NOMO-1 treated with dmso at 0.1 percent for 144 hours (cell line): ENCODE results near the gene CDH4.
A peak's percentile ranks its signal among the peaks of the same experiment; 100 is the strongest.

Source experiments
- DNase-seq: peaks from one replicate; lab custom pipeline; 2025; ENCODE audit not compliant: unreplicated experiment; lab: John Stamatoyannopoulos, UW

The CDH4 gene

DNA sequence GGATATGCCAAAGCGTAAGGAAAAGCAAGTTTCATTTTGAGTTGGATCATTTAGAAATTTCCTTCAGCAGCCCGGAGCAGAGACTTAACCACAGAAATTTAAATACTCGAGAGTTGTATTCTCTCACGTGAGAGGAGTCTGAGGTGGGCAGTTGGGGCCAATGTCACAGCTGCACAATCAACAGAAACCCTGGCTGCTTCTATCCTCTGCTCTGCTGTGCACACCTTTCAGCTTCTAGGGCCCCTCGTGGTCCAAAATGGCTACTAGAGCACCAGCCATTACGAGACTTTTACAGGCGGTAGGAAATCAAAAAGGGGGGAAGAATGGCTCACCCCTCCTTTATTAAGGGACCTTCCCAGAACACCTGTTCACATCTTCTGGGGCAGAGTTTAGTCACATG is 659.8 kb downstream of the CDH4 start:
- DNase-seq = no peak

DNA sequence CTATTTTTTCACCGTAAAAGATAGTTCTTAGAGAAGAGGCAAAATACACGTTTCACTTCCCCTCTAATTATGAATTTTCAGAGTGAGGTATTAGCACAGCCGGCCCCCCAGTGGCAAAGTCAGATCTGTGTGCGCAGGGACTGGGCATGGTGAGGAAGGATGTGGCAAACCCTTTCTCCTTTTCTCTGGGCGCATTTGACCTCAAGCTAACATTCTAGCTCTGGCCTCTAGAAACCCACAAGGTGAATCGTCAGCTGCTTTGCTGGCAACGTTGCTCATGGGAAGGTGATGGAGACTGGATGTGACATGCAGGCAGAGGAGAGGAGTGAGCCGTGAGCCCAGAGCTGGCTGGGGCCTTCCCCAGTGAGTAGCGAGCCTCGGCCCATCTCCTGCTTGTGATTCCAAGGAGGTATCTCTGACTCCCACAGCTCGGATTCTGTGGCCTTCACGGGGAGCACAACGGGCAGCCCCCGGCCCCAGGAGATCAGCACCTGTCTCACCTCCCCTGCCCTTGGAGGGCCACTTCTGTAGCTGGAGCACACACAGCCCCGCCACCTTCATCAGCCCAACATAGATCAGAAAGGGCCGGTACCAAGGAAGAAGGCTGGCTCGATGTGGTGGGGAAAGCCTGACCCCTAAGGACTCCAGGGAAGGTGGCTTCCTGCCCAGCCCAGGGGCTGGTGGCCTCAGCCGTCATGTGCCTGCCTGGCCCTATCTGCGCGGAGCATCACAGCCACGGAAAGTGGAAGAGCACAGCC is 660.8 kb downstream of the CDH4 start:
- DNase-seq = peak; percentile 77

DNA sequence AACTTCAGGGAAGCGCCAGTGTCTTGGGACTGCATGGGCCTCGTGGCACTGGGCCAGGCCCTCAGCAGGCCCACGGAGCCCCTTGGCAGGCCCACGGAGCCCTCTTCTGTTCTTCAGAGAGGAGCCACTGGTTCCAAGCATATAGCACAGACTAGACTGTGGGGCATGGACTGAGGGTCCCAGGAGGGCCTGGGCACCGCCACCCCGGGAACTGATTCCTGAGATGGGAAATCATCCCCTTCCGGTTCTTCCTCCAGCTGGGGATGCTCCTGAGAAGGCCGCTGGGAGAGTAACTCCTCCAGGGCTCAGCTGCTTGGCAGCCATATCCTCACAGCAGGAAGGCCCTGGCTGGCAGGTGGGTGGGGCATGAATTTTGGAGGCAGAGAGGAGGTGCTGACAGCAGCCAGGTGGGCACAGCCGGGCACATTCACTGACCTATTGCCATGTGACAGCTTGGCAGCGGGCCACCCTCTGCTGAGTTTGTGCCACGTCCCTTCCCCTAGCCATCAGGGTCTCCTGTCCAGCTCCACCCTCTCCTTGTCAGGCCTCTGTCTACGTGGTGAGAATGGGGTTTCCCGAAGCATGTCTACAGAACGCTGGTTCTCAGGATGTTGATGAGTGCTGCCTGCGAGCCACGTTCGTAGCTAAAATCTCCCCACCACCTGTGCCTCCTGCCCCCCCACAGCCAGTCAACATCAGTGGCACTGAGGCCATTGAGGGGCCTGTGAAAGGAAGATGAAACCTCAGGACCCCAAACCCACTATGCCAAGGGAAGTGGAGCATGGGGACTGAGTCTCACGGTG is 661.6 kb downstream of the CDH4 start:
- no peak for DNase-seq

DNA sequence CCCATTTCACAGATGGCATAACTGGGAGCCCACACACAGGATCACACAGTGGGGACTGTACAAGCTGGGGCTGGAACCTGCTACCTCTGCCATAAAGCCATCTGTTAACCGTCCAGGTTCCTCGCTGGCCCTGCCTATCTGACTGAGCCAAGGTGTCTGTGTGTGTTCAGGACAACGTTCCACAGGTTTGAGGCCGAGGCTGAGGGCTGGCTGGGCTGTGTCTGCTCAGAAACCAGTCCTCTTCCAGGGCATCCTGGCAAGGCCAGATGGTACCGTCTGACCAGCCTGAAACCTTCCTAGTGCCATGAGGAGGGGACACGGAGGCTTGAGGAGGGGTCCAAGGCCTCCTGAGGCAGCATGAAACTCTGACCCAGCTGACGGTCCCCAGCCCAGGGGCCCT is 663.0 kb downstream of the CDH4 start:
- DNase-seq = no peak

DNA sequence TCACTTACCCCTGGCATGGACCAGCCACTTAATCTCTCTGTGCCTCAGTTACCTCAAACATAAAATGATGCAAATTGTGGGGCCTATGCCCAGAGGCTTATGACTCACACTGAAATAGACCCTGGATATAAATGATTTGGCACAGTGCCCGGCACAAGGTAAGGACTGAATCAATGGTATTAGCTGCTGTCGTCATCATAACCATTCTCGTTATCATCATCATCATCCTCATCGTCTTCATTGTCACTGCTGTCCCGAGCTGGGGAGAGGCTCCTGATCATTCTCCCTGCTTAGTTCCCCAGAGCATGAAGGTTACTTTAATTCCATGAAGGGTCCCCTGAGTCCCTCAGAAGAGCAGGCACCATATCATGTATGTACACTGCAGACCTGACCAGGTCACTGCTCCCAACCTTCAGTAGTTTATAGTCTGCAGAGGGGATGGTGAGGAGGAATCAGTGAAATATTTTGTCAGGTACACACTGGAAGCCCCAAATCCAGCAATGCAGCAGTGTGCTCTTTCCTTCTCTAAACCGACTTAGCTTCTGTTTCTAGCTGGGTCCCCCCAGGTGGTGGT is 664.3 kb downstream of the CDH4 start:
- DNase-seq = no peak

DNA sequence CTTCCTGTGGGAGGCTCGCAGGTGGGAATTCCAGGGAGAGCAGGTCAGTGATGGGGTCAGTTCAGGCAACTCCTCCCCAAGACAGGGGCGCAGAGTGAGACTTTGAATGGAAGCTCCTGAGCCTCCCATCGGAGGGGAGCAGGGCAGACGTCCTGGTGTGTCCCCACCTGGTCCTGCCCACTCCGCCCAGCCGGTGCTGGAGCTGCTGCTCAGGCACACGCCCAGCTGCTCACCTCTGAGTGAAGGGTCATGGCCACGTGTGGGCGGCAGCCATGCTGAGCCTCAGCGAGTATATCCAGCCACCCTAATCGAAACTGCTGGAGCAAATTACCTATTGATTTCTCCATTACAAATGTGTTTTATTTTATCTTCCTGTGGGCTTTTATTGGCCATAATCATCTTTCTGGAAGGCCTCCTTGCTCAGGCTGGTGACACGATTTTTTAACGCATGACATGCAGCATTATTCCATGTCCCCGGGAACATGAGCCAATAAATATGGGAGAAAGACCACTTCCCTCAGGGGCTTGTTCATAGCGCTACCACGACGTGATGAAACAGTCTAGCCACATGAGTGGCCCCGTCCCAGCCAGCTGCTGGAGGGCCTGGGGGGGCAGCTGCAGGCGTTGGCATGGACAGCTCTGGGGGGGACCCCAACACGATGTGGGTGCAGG is 665.5 kb downstream of the CDH4 start:
- DNase-seq = no peak

DNA sequence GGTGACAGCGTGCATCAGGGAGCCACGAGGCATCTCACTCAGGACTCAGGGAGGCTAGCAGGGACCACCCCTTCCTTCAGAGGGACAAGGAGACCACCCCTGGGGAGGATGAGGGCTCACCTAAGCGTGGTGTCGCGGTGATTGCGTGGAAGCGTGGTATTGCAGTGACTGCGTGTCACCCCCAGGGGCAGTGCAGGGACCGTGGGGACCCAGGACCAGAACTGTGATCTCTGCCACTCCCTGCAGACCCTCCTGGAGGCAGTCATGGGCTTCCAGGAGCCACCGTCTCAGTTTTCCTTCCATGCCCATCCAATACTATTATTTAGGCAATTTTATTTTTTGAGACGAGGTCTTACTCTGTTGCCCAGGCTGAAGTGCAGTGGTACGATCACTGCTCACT is 666.5 kb downstream of the CDH4 start:
- no peak for DNase-seq

DNA sequence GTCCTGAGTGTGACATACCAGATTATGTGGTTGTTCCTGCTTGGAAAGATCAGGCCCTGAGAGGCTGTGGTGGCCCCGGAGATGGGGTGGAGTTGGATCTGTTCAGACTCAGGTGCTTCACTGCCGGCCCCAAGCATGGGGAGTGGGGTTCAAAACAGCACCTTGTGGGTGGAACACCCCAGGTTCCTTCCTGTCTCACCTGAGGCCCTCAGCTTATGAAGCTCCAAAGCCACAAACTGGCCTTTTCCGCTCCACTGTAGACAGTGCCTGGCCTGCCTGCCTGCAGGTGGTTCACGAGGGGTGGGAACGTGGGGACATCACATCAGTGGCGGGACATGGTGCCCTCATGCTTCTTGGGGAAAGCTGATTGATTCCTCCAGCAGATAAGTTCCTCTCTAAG is 667.2 kb downstream of the CDH4 start:
- no peak for DNase-seq

DNA sequence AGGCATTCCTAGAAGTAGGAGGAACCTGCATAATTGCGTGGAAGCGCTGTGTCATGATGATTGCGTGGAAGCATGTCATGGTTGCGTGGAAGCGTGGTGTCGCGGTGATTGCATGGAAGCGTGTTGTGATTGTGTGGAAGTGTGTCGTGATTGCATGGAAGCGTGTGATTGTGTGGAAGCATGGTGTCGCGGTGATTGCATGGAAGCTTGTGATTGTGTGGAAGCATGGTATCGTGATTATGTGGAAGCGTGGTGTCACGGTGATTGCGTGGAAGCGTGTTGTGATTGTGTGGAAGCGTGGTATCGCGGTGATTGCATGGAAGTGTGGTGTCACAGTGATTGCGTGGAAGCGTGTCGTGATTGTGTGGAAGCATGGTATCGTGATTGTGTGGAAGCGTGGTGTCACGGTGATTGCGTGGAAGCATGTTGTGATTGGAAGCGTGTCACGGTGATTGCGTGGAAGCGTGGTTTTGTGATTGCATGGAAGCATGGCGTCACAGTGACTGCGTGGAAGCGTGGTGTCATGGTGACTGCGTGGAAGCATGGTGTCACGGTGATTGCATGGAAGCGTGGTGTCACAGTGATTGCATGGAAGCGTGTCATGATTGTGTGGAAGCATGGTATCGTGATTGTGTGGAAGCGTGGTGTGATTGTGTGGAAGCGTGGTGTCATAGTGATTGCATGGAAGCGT is 667.8 kb downstream of the CDH4 start:
- DNase-seq = no peak

DNA sequence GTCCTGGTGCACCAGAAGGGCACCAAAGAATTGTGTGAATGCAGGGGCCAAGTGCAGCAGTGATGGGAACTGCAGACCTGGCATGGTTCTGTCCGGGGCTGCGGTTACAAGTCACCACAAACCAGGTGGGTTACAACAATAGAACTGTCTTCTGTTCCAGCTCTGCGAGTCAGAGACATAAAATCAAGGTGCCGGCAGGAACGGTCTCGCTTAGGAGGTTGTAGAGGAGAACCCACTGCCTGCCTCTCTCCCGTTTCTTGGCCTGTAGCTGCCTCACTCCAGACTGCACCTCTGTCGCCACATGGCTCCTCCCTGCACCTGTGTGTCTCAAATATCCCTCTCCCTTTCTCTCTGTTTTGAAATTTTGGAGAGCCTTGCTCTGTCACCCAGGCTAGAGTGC is 670.4 kb downstream of the CDH4 start:
- DNase-seq = no peak

DNA sequence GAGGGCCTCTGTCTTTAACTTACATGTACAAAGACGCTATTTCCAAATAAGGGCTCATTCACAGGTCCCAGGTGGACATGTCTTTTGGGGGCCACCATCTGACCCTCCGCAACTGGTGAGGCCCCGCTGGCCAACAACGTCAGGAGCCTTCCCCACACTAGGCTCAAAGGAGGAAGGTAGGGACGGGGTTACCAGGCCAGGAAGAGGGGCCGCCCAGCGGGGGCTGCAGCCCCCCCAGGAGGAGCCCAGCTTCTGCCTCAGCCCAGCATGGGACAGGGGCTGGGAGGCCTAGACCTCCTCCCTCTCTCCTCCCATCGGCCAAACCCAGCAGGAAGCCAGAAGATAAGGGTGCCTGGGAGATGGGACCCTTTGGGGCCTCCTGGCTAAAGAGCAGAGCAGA is 670.9 kb downstream of the CDH4 start:
- no peak for DNase-seq

DNA sequence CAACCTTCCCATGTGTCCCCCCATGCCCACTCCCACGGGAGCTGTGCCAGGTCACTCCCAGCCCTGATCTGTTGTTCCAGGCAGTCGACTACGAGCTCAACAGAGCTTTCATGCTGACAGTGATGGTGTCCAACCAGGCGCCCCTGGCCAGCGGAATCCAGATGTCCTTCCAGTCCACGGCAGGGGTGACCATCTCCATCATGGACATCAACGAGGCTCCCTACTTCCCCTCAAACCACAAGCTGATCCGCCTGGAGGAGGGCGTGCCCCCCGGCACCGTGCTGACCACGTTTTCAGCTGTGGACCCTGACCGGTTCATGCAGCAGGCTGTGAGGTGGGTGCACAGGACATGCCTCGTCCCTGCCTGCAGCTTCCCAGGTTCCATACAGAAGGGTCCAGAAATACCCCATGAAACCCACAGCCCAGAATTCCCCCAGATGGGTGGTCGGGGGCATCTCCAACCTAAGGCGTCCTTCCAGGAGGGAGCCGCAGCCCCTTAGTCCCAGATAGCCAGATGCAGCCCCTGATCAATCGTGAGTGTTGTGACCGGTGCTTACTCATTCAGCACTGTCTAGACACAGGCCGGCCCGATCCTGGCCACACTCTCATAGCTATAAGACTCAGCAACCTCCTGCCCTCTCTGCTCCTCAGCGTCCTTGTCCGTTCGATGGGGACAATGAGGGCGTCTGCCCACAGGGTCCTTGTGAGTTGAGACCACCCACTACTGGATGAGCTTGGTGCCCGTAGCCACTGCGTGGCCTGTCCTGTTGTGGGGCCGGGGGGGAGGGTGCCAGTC is 671.5 kb downstream of the CDH4 start:
- DNase-seq = no peak

DNA sequence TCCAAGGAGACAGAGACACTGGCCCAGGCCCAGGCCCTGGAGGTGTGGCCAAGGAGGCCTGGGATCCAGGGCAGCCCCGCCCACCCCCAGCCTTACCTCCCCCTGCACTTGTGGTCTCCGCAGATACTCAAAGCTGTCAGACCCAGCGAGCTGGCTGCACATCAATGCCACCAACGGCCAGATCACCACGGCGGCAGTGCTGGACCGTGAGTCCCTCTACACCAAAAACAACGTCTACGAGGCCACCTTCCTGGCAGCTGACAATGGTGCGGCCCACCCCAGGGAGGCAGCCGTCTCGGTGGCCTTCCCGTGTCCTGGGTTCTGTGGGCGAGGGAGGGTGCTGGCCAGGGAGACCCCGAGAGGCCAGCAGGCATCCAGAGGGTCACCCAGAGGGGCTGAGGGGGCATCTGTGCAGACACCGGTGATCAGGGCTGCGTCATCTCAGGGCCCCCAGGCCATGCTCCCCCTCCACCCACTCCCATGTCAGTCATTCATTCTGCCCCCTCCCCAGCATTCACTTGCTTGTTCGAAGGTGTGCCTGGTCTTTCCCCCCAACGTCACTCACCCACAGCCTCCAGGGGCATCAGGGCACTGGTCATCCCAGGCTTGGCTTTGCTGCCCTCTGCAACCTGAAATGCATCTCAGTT is 672.3 kb downstream of the CDH4 start:
- no peak for DNase-seq

DNA sequence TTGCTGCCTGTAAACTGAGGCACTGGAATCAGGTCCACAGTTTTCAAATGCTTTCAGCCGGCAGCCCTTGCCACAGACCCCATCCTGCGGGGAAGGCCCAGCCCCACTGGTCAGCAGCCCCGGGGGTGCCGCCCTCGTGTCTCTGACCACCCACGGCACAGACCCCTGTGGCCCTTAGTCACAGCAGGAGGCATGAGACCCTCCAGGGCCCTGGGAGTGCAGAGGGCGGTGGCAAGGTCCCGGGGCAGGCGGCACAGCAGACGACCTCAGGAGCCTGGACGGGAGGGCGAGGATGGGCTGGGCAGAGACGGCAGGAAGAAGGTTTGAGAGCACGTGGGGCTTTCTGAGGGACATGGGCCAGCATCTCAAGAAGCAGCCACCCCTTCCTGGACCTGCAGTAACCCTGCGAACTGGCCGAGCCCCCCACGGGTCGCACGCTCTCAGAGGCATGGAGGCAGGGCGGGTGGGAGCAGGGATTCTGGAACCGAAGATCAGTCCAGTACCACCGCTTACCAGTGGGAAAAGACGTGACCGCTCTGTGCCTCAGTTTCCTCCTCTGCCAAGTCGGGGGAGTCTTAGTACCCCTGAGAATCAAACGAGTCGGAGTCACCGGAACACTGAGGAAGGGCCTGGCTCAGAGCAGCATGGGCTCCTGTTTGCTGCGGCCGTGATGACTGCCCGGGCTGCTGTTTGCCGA is 672.9 kb downstream of the CDH4 start:
- no peak for DNase-seq

DNA sequence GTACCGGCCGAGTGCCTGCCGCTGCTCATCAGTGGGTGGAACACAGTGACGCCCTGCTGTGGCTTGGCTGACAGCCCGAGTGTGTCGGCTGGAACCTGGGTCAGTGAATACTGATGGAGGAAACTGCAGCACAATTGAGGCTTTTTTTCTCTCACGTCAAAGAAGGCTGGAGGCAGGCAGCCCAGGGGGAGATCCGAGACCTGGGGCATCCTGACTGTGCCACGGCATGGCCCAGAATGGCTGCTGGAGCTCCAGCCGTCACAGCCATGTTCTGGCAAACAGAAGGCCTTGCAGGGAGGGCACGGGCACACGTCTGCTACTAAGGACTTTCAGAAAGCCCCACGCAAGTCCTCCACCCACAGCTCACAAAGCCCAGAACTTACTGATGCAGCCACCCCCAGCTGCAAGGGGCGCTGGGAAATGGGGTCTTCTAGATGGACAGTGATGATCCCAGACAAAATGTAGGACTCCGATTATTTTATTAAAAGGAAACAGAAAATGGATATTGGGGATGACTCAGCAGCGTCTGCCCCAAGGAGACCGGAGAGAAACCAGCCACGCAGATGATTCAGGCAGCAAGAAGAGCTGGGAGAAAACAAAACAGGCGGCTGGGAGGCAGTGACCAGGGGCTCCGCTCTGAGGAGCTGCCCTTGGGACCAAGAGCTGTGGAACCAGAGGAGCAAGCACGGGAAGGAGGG is 673.6 kb downstream of the CDH4 start:
- no peak for DNase-seq

DNA sequence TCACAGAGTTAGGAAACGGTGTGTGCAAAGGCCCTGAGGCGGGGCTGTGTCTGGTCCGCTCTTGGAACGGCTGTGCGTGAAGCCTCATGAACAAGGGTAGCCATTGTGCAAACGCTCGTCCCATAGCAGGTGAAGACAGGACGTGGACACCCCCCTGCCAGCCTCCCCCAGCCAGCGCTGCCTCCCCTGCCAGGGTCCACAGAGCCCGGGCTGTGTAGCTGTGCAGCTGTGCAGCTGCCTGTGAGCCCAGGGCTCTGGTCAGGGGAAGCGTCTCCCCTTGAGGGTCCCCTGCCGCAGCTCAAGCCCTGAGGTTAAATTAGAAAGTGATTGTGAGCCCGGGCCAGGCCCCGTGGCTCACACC is 674.2 kb downstream of the CDH4 start:
- no peak for DNase-seq

DNA sequence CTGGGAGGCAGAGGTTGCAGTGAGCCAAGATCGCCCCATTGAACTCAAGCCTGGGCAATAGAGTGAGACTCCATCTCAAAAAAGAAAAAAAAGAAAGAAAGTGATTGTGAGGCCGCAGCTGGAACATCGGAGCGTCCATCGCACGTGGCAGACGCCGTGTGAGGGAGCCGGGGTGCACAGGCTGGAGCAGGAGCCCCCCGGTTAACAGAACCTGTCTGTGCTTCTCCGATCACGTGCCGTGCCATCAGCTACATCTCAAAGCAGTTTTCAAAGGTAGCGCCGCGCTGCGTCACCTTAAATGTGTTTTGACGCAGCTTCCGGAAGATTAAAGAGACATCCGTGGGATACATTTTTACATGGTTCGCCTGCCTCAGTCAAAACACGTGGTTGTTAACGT is 674.7 kb downstream of the CDH4 start:
- DNase-seq = no peak

DNA sequence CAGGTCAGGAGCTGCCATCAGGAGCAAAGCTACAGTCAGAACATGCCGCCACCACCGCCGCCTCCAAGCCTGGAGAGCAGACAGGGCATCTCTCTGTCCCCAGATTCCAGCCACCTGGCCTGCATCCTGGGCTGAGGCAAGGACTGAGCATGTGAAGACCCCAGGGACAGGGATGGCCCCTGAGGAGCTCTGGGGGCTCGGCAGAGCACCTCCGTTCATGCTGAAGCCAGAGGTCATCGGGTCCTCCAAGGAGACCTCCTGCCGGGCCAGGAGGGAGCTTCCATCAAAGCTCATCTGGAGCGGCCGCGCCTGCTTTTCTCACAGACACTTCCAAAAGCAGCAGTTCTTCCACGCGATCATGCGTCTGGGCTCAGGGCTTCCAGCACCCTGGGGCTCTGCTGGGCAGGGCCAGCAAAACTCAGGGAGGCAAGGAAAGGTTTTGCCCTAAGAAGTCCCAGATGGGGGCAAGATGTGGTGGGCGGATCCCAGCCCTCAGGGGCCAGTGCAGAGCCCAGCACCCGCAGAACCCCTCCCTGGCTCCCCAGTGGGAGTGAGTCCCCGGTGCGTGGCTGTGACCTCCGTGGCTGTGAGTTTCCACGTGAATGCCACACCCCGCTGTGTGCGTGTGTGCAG is 675.2 kb downstream of the CDH4 start:
- no peak for DNase-seq
